Left renal cortex interstitium (tissue), 4 donors: Measurements from ENCODE around the gene GRIN3B. TPM values are rescaled to one million over a fixed set of nuclear protein-coding genes. Genes with fewer than 3 reads are reported as not detected.

Experiments used
- DNase-seq, 4 donors: peaks; one replicate each; pipeline ENCODE4 v3.0.0-alpha.2; 2013; ENCODE audit warnings: low read depth in 4 of 4, low spot score in 2 of 4, missing footprints in 1 of 4
- polyA plus RNA-seq, 4 donors: library from polyadenylated mRNA; unstranded; fragments of 120-200 nt; gene quantifications; one replicate each; pipeline ENCODE4 v1.2.1, GENCODE V29; 2013; ENCODE audit not compliant: insufficient read length in 4 of 4

GRIN3B gene
- polyA plus RNA-seq, 4 donors, result 0.41 to 1.4 (median 1.0) TPM

- no peak for DNase-seq
These were observed 4.8 kb downstream of the GRIN3B start for GRCh38 chr19:1004803-1005664.

- no peak for DNase-seq
These were observed 6.6 kb downstream of the GRIN3B start for GRCh38 chr19:1006711-1007398.

GRCh38 chr19:1007399-1008251, 7.4 kb downstream of the GRIN3B start:
- DNase-seq, result no peak

- DNase-seq, result no peak
These were observed 8.2 kb downstream of the GRIN3B start for GRCh38 chr19:1008268-1009040.

GRCh38 chr19:1009041-1009980, 9.1 kb downstream of the GRIN3B start:
- no peak for DNase-seq

GRCh38 chr19:1009981-1010538, 9.8 kb downstream of the GRIN3B start:
- no peak for DNase-seq

GRCh38 chr19:1010586-1011510, 10.6 kb downstream of the GRIN3B start:
- no peak for DNase-seq

GRCh38 chr19:1011831-1012333, 11.7 kb downstream of the GRIN3B start:
- DNase-seq, result no peak

- DNase-seq, result no peak
These were observed 12.1 kb downstream of the GRIN3B start for GRCh38 chr19:1012334-1012733.

GRCh38 chr19:1013218-1013617, 13.0 kb downstream of the GRIN3B start:
- no peak for DNase-seq

- DNase-seq, result no peak
These were observed 14.2 kb downstream of the GRIN3B start for GRCh38 chr19:1014161-1015060.

- no peak for DNase-seq
These were observed 15.0 kb downstream of the GRIN3B start for GRCh38 chr19:1015061-1015781.

- no peak for DNase-seq
These were observed 15.8 kb downstream of the GRIN3B start for GRCh38 chr19:1015782-1016646.

GRCh38 chr19:1016647-1017114, 16.5 kb downstream of the GRIN3B start:
- no peak for DNase-seq
